ENCODE measurements around the gene HS6ST1. TPM values are rescaled to one million over a fixed set of nuclear protein-coding genes. Genes with fewer than 3 reads are reported as not detected.
"Not testable (repeated sequence)": the region's sequence is repeated elsewhere in the genome, so short reads cannot be mapped to it uniquely, and the experiment has no call there.

The HS6ST1 gene
- polyA plus RNA-seq, 10 donors = 18.7 to 49.2 (median 25.1) TPM

GRCh38 chr2:128324008-128324896, 5.6 kb upstream of the HS6ST1 start:
- DNase-seq = no peak

GRCh38 chr2:128323555-128323931, 4.9 kb upstream of the HS6ST1 start:
- peak in 1 of 3 donors; percentile 44 for DNase-seq

- DNase-seq = no peak
Measured at GRCh38 chr2:128322715-128323554, 4.3 kb upstream of the HS6ST1 start.

GRCh38 chr2:128321784-128322714, 3.4 kb upstream of the HS6ST1 start:
- DNase-seq = peak; percentile 88 to 96 (median 93)

GRCh38 chr2:128320906-128321771, 2.5 kb upstream of the HS6ST1 start:
- DNase-seq = peak in 1 of 3 donors; percentile 64

GRCh38 chr2:128320192-128320905, 1.7 kb upstream of the HS6ST1 start:
- no peak for DNase-seq

GRCh38 chr2:128319631-128320191, 1.0 kb upstream of the HS6ST1 start:
- DNase-seq = no peak

GRCh38 chr2:128318245-128318644, 423 bp downstream of the HS6ST1 start:
- peak in 1 of 3 donors; percentile 59 for DNase-seq

GRCh38 chr2:128317899-128318225, 806 bp downstream of the HS6ST1 start:
- not testable (repeated sequence) for DNase-seq

GRCh38 chr2:128317181-128317898, 1.3 kb downstream of the HS6ST1 start:
- DNase-seq = peak in 1 of 3 donors; percentile 43

- DNase-seq = no peak
Measured at GRCh38 chr2:128316777-128317180, 1.9 kb downstream of the HS6ST1 start.

GRCh38 chr2:128315829-128316776, 2.6 kb downstream of the HS6ST1 start:
- peak in 2 of 3 donors; percentile 53 to 87 for DNase-seq

- peak in 1 of 3 donors; percentile 13 for DNase-seq
Measured at GRCh38 chr2:128315122-128315828, 3.4 kb downstream of the HS6ST1 start.

GRCh38 chr2:128314348-128315121, 4.1 kb downstream of the HS6ST1 start:
- DNase-seq = peak in 1 of 3 donors; percentile 15

- DNase-seq = no peak
Measured at GRCh38 chr2:128313931-128314347, 4.7 kb downstream of the HS6ST1 start.

Measured in muscle of back (tissue), 11 donors.